ENCODE measurements around the gene SPX. TPM values are rescaled to one million over a fixed set of nuclear protein-coding genes. Genes with fewer than 3 reads are reported as not detected.

Gene SPX, protein sequence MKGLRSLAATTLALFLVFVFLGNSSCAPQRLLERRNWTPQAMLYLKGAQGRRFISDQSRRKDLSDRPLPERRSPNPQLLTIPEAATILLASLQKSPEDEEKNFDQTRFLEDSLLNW
- polyA plus RNA-seq (2011; rRNA removed) (34.4 and 39.8 TPM in 2 replicates), polyA plus RNA-seq (2017; fragmentation: RNase III; extraction: RNeasy Plus Mini Kit Qiagen cat#74134 plus additional on column Dnase treatment) (2.7 to 3.2 TPM (median 2.9 TPM) in 3 replicates), polyA minus RNA-seq (2011; rRNA and poly(A)+ RNA removed) (3.1 and 4.5 TPM in 2 replicates)
- 2.3 and 2.5 TPM in 2 replicates for polyA plus RNA-seq (2012; cell fraction: cytosol; rRNA removed)
- polyA plus RNA-seq (2012; cell fraction: nucleus; rRNA removed): 0.54 and 0.92 TPM in 2 replicates

DNA sequence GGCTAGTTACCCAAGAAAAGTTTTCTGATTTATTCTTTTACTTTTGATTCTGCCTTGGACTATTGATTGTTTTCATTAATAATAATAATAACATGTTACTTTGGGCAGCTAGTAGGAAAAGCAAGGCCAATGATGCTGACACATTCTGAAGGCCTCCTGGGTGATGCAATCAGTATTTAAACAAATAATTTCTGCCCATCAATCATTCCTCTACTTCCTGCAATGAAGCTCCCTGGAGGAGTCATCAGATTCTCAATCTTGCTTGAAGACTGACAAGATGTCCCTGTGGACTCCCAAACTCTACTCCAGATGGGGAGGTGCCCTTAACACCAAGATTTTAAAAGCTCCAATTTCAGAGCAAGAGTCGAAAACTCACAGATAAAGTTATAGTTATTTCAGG is at the start of gene SPX:
TSS of gene SPX (plus strand) at position 244 of the 400 bp plus-strand sequence. CDS start 177 bp downstream, outside the sequence.
- peak within 1 kb of the TSS; percentile 67 for H3K4me2 ChIP-seq
- WGBS (ENCODE audit: missing lambda C conversion rate): 76% methylated on average over 1 of the region's 1 CpG
- H3K9me3 ChIP-seq: 0 out of 3 replicates have a peak, but pooled peaks cover 2% of the 10 kb centered on the region
- peak within 1 kb of the TSS; percentile 74 to 93 for H3K27ac ChIP-seq
- peak within 1 kb of the TSS; percentile 59 for H3K4me3 ChIP-seq
- peak in 1 of 2 experiments; percentile 13; a peak in 2 of 6 replicates for ATAC-seq
- TF ChIP-seq SMC3 (IDR thresholded peaks at IDR 0.05) (no peak), JUNB (IDR thresholded peaks at IDR 0.05) (peak; percentile 24; the same call in 1 of the 2 replicates), FOXS1 (CRISPR knock-in tag; IDR thresholded peaks at IDR 0.05) (no peak), CEBPB (IDR thresholded peaks at IDR 0.05) (peak; percentile 73 to 93), FOSL2 (IDR thresholded peaks at IDR 0.05) (0 out of 2 replicates have a peak, but pooled peaks have one; percentile 12), FOSL2 (CRISPR knock-in tag; IDR thresholded peaks at IDR 0.05) (peak; percentile 64), HOXB5 (CRISPR knock-in tag; IDR thresholded peaks at IDR 0.05) (peak; percentile 95)
- TF ChIP-seq, protein P1, sequence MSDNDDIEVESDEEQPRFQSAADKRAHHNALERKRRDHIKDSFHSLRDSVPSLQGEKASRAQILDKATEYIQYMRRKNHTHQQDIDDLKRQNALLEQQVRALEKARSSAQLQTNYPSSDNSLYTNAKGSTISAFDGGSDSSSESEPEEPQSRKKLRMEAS (IDR thresholded peaks at IDR 0.05): no peak
- POLR2A ChIA-PET: interaction anchor here (1.0 to 2.9 kb wide), 2 partner anchors 25 to 89 kb away, joined by 5 to 18 read pairs; partner anchors contain the start of genes GOLT1B, PYROXD1 and RECQL
- peak; percentile 51 for FAIRE-seq
- DNase-seq (ENCODE audit: low read depth in 1 of 2, low spot score in 1 of 2): peak; percentile 15 to 72
- CTCF ChIA-PET: interaction anchor here (1.4 kb wide), 1 partner anchor 31 kb away, joined by 3 read pairs; no protein-coding TSS in a partner anchor
- H3K4me1 ChIP-seq: peaks cover 28% of the 10 kb centered on the region

DNA sequence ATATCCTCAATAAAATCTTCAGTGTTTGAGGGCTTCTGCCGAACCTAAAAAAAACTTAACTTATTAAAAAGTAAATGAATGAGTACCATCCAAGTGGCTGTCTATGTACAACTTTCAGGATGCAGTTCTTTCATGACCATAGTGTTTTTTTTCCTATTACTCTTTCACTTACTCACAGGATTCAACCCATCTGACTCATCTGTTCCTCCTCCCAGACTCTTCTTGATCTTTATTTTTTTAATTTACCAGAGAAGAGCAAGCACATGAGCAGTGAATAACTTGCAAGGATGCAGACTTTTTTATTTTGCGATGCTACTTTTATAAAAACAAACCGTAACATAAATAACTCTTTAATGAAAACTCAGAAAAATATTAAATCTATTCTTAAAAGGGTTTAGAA is 49.1 kb upstream of the SPX start:
- TF ChIP-seq GATA3 (IDR thresholded peaks at IDR 0.05; ENCODE audit: borderline replicate concordance): no peak
- Histone ChIP-seq H3K27ac (no peak overlapping the region), H3K4me2 (no peak overlapping the region), H3K4me3 (no peak overlapping the region), H3K9me3 (no peaks in the 10 kb centered on the region), H3K4me1 (no peaks in the 10 kb centered on the region)
- ChIA-PET CTCF (no interaction called here), POLR2A (no interaction called here)
- WGBS (ENCODE audit: missing lambda C conversion rate): 81% methylated on average over 3 of the region's 3 CpGs
- FAIRE-seq: no peak
- no peak for DNase-seq (ENCODE audit: low read depth in 1 of 2, low spot score in 1 of 2)
- ATAC-seq: no peak

DNA sequence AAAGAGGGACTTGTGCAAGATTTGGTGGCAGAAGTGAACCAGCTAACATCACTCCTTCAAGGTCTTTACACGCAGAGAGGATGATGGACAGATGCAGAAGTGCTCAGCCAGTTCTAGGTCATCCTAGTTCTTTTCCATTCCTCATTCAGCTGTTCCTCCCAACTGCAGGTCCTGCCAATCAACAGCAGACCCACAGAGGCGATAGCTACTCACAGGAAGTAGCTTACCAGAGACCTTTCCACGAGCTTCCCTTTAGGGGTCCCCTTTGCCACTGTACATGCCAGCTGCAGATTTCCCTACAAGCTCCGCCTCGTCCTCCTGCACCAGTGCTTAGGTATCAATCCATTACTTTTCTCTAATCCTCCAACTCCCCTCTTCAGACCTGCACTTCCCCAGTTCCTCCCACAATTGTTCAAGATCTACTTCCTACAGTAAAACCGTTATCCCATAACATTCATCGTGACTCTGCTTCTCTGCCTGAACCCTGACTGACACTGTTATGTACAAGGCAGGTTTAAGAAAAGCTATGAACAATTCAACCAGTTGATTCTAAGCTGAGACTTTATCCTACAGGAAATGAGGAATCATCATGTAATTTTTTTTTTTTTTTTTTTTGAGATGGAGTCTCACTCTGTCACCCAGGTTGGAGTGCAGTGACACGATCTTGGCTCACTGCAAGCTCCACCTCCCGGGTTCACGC is 47.2 kb upstream of the SPX start:
- DNase-seq (ENCODE audit: low read depth in 1 of 2, low spot score in 1 of 2): no peak
- no peaks in the 10 kb centered on the region for H3K4me1 ChIP-seq
- ChIA-PET CTCF (interaction anchor here (0.5 to 0.6 kb wide), 2 partner anchors 22 to 990 kb away, joined by 3 read pairs; no protein-coding TSS in a partner anchor), POLR2A (interaction anchor here (1.0 to 1.5 kb wide), 2 partner anchors 23 to 178 kb away, joined by 3 read pairs; partner anchors contain the start of genes GOLT1B, LDHB and RECQL)
- FAIRE-seq: no peak
- H3K9me3 ChIP-seq: no peaks in the 10 kb centered on the region
- H3K4me2 ChIP-seq: no peak overlapping the region
- H3K27ac ChIP-seq: no peak overlapping the region
- TF ChIP-seq CEBPB (IDR thresholded peaks at IDR 0.05): no peak
- TF ChIP-seq, protein P1 (IDR thresholded peaks at IDR 0.05): no peak
- TF ChIP-seq RNF2 (IDR thresholded peaks at IDR 0.05; ENCODE audit: borderline replicate concordance, low read depth): no peak
- TF ChIP-seq ESRRA (IDR thresholded peaks at IDR 0.05; ENCODE audit: borderline replicate concordance, low read length): no peak
- 91% methylated on average over 10 of the region's 10 CpGs for WGBS (ENCODE audit: missing lambda C conversion rate)
- H3K4me3 ChIP-seq: no peak overlapping the region
- ATAC-seq: no peak

- TF ChIP-seq KDM5A (IDR thresholded peaks at IDR 0.05): no peak
- no peak for TF ChIP-seq GATA3 (IDR thresholded peaks at IDR 0.05; ENCODE audit: borderline replicate concordance)
- no peak for TF ChIP-seq TFCP2L1 (CRISPR knock-in tag; IDR thresholded peaks at IDR 0.05)
- TF ChIP-seq E2F6 (IDR thresholded peaks at IDR 0.05; ENCODE audit: borderline replicate concordance, low read depth): no peak
- no peak for TF ChIP-seq NR3C1 (IDR thresholded peaks at IDR 0.05)
- TF ChIP-seq JUNB (IDR thresholded peaks at IDR 0.05): no peak
- no peak for TF ChIP-seq RFX5 (IDR thresholded peaks at IDR 0.05)
- Histone ChIP-seq H3K4me3 (no peak overlapping the region), H3K4me2 (no peak overlapping the region), H3K9me3 (no peaks in the 10 kb centered on the region), H3K27ac (no peak overlapping the region), H3K4me1 (no peaks in the 10 kb centered on the region)
- no peak for ATAC-seq
- no peak for FAIRE-seq
- 74% methylated on average over 3 of the region's 3 CpGs for WGBS (ENCODE audit: missing lambda C conversion rate)
- no peak for DNase-seq (ENCODE audit: low read depth in 1 of 2, low spot score in 1 of 2)
- POLR2A ChIA-PET: no interaction called here
- CTCF ChIA-PET: interaction anchor here (0.9 kb wide), 1 partner anchor 10 kb away, joined by 3 read pairs; no protein-coding TSS in a partner anchor
Measured at GRCh38 chr12:21483531-21483930, 42.6 kb upstream of the SPX start.
